Small intestine (tissue), 7 donors: ENCODE data around the gene DUSP1. TPM values are rescaled to one million over a fixed set of nuclear protein-coding genes. Genes with fewer than 3 reads are reported as not detected.

ENCODE experiments used
- DNase-seq, 2 donors: peaks; one replicate each; pipeline versions ENCODE4 v3.0.0 to v3.0.0-alpha.2; 2013
- FAIRE-seq: peaks from 2 replicates; lab custom pipeline; 2012; peaks lifted over from hg19 to GRCh38; lab: Jason Lieb, UNC
- H3K27ac ChIP-seq, 3 donors: one replicate each; pipeline ENCODE4 v1.5.1; 2013; ENCODE audit warnings: low read length in 2 of 3, mild to moderate bottlenecking in 2 of 3, control low read depth in 1 of 3, inconsistent platforms in 1 of 3, low read depth in 1 of 3, moderate library complexity in 1 of 3
- H3K27me3 ChIP-seq, 3 donors: one replicate each; pipeline ENCODE4 v1.6.1; 2013; ENCODE audit warnings: low read length in 3 of 3, inconsistent platforms in 1 of 3; ENCODE audit not compliant: control insufficient read depth in 3 of 3, insufficient read depth in 3 of 3
- H3K36me3 ChIP-seq, 3 donors: one replicate each; pipeline ENCODE4 v1.6.1; 2013; ENCODE audit warnings: low read length in 3 of 3, inconsistent platforms in 1 of 3, low read depth in 1 of 3, mild to moderate bottlenecking in 1 of 3, moderate library complexity in 1 of 3; ENCODE audit not compliant: control insufficient read depth in 3 of 3, insufficient read depth in 2 of 3
- H3K4me1 ChIP-seq, 3 donors: one replicate each; pipeline ENCODE4 v1.6.1; 2013; ENCODE audit warnings: low read length in 2 of 3, inconsistent platforms in 1 of 3, low read depth in 1 of 3, mild to moderate bottlenecking in 1 of 3, moderate library complexity in 1 of 3; ENCODE audit not compliant: control insufficient read depth in 3 of 3, insufficient read depth in 2 of 3
- H3K4me3 ChIP-seq, 3 donors: one replicate each; pipeline ENCODE4 v1.5.1; 2013; ENCODE audit warnings: low read length in 3 of 3, control low read depth in 1 of 3, inconsistent platforms in 1 of 3, low read depth in 1 of 3, mild to moderate bottlenecking in 1 of 3, moderate library complexity in 1 of 3
- H3K9me3 ChIP-seq, 2 donors: one replicate each; pipeline ENCODE4 v1.6.1; 2013; ENCODE audit warnings: low read depth in 1 of 2, low read length in 1 of 2; ENCODE audit not compliant: control insufficient read depth in 2 of 2, insufficient read depth in 1 of 2
- WGBS, 3 donors: extraction: QIAGEN DNeasy Blood & Tissue Kit; methylation state at CpG; one replicate each; pipeline ENCODE4 v1.1.7; 2013; 5-methylcytosine and 5-hydroxymethylcytosine counted together
- polyA plus RNA-seq, 4 donors: library from polyadenylated mRNA; stranded (reverse) in 3 of 4; unstranded in 1 of 4; fragments of 200-250 nt in 3 of 4; fragments of 120-200 nt in 1 of 4; gene quantifications; one replicate each; pipeline versions ENCODE4 v1.2.1 to v1.2.3, GENCODE V29; 2013
- donor health status: healthy with polysubstance abuse.
- donor health status: control.
- donor health status: control.
- donor health status: Bipolar disorder and iron deficiency.
- donor health status: healthy.

The DUSP1 gene
- polyA plus RNA-seq, 4 donors: 64.4 to 216 (median 109) TPM

DNA sequence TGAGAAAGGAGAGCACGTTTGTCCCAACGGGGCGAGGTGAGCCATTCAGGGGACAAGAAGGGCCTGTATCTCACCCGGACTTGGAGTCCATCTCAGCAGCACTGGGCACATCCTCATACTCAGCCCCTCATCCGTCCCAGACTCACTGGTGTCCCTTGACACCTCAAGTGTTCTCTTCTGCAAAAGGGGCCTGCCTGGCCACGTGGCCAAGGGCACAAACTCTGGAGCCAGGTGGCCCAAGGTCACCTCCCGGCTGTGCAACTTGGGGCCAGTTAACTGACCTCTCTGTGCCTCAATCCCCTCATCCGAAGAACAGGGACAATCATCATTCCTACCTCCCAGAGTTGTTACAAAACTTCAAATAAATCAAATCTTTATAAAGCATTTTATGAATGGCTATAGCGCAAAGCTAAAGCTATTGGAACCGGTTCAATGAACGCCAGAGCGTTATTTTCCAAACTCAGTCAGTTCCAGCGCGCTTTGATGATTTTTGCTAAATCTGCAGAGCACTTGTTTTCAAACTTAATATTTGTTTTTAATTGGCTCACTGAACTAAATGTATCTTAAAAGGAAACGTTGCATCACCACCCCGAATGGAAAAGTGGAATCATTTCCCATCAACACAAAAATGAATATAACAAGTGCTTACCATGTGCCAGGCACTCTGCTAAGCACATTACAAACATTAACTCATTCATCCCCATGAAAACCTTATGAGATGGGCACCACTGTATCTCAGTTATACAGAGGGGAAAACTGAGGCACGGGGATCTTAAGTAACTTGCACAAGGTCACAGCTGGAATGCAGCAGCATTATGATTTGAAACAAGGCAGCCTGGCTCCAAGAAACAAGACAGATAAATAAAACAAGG lies 49.3 kb downstream of the DUSP1 start:
- no peak overlapping the region for H3K4me3 ChIP-seq
- DNase-seq (no peak), FAIRE-seq (no peak)
- no peaks in the 10 kb centered on the region for H3K4me1 ChIP-seq
- H3K36me3 ChIP-seq: no peaks in the 10 kb centered on the region
- H3K27ac ChIP-seq: peak overlapping the region in 1 of 3 donors; percentile 47
- H3K27me3 ChIP-seq: peaks cover 0 to 24% (median 0%) of the 10 kb centered on the region in 3 donors
- no peaks in the 10 kb centered on the region for H3K9me3 ChIP-seq
- WGBS, 3 donors: 48 to 57% (median 52%) methylated on average over 17 of the region's 17 CpGs

- Histone ChIP-seq H3K9me3 (no peaks in the 10 kb centered on the region), H3K27me3 (peaks cover 0 to 24% (median 0%) of the 10 kb centered on the region in 3 donors), H3K36me3 (no peaks in the 10 kb centered on the region), H3K4me3 (no peak overlapping the region), H3K27ac (no peak overlapping the region), H3K4me1 (no peaks in the 10 kb centered on the region)
- whole genome bisulfite sequencing, 3 donors: 70 to 79% (median 72%) methylated on average over 5 of the region's 5 CpGs
- no peak for FAIRE-seq
- DNase-seq: no peak
These were observed 50.3 kb downstream of the DUSP1 start for GRCh38 chr5:172720655-172721054.

DNA sequence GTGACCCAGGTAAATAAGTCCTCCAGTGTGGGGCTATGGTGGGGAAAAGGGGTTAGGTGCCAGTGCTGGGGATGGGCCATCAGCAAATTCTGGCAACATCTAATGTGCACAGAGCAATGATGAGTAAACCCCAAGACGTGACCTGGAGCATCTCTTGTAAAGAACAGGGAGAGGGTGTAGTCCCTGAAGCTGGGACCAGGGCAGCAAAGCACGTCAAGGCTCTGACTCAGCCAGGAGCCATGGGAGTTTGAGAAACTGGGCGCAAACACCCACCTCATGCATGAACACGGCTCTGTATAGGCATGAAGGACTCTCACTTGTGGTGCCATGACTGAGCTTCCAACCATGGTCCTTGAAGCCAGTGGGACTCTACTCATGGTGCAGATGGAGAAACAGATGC lies 51.8 kb downstream of the DUSP1 start:
- Histone ChIP-seq H3K36me3 (no peaks in the 10 kb centered on the region), H3K4me1 (peaks cover 0 to 6% (median 0%) of the 10 kb centered on the region in 3 donors), H3K27ac (no peak overlapping the region), H3K27me3 (peaks cover 0 to 21% (median 0%) of the 10 kb centered on the region in 3 donors), H3K4me3 (no peak overlapping the region), H3K9me3 (no peaks in the 10 kb centered on the region)
- WGBS, 3 donors: 82 to 93% (median 86%) methylated on average over 4 of the region's 4 CpGs
- DNase-seq: no peak
- no peak for FAIRE-seq

DNA sequence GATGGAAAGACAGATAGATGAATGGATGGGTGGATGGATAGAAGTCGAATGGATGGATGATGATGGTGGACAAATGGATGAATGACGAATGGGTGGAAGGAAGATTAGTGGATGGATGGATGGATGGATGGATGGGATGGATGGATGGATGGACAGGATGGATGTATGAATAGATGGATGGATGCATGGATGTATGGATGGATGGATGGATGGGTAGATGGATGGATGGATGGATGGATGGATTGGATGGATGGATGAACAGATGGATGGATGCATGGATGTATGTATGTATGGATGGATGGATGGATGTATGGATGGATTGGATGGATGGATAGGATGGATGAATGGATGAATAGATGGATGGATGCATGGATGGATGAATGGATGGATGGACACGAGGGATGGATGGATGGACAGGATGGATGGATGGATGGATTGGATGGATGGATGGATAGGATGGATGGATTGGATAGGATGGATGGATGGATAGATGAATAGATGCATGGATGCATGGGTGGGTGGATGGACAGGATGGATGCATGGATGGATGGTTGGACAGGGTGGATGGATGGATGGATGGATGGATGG lies 52.4 kb downstream of the DUSP1 start:
- DNase-seq (no peak), FAIRE-seq (no peak)
- Histone ChIP-seq H3K9me3 (no peaks in the 10 kb centered on the region), H3K4me3 (no peak overlapping the region), H3K4me1 (peaks cover 0 to 6% (median 0%) of the 10 kb centered on the region in 3 donors), H3K27me3 (peaks cover 0 to 21% (median 0%) of the 10 kb centered on the region in 3 donors), H3K27ac (no peak overlapping the region), H3K36me3 (no peaks in the 10 kb centered on the region)
- 89 to 92% (median 91%) methylated on average over 3 of the region's 3 CpGs for WGBS, 3 donors

Other genes with a start within 250 kb of the DUSP1 start
- gene NEURL1B, start 129.9 kb downstream of the DUSP1 start, polyA plus RNA-seq: 10 to 100 TPM in 2 of 4 donors, 1 to 10 TPM in 2; 2.7 to 21.0 (median 10.9) TPM
- 100 to 1,000 TPM in 2 of 4 donors, 10 to 100 TPM in 2; 58.1 to 127 (median 94.1) TPM for gene ERGIC1, start 63.1 kb upstream of the DUSP1 start, polyA plus RNA-seq
- 10 to 100 TPM; 34.4 to 99.2 (median 43.2) TPM for gene RPL26L1, start 188.2 kb upstream of the DUSP1 start, polyA plus RNA-seq
- 100 to 1,000 TPM; 170 to 230 (median 199) TPM for gene ATP6V0E1, start 212.6 kb upstream of the DUSP1 start, polyA plus RNA-seq